ENCODE results near the gene ENPEP. TPM values are rescaled to one million over a fixed set of nuclear protein-coding genes. Genes with fewer than 3 reads are reported as not detected.
"Not testable (repeated sequence)": the region's sequence is repeated elsewhere in the genome, so short reads cannot be mapped to it uniquely, and the experiment has no call there.

The ENPEP gene, protein sequence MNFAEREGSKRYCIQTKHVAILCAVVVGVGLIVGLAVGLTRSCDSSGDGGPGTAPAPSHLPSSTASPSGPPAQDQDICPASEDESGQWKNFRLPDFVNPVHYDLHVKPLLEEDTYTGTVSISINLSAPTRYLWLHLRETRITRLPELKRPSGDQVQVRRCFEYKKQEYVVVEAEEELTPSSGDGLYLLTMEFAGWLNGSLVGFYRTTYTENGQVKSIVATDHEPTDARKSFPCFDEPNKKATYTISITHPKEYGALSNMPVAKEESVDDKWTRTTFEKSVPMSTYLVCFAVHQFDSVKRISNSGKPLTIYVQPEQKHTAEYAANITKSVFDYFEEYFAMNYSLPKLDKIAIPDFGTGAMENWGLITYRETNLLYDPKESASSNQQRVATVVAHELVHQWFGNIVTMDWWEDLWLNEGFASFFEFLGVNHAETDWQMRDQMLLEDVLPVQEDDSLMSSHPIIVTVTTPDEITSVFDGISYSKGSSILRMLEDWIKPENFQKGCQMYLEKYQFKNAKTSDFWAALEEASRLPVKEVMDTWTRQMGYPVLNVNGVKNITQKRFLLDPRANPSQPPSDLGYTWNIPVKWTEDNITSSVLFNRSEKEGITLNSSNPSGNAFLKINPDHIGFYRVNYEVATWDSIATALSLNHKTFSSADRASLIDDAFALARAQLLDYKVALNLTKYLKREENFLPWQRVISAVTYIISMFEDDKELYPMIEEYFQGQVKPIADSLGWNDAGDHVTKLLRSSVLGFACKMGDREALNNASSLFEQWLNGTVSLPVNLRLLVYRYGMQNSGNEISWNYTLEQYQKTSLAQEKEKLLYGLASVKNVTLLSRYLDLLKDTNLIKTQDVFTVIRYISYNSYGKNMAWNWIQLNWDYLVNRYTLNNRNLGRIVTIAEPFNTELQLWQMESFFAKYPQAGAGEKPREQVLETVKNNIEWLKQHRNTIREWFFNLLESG
- 1 to 10 TPM in 2 of 4 donors, under 1 TPM in 2; 0.30 to 1.6 (median 0.86) TPM for total RNA-seq

DNA sequence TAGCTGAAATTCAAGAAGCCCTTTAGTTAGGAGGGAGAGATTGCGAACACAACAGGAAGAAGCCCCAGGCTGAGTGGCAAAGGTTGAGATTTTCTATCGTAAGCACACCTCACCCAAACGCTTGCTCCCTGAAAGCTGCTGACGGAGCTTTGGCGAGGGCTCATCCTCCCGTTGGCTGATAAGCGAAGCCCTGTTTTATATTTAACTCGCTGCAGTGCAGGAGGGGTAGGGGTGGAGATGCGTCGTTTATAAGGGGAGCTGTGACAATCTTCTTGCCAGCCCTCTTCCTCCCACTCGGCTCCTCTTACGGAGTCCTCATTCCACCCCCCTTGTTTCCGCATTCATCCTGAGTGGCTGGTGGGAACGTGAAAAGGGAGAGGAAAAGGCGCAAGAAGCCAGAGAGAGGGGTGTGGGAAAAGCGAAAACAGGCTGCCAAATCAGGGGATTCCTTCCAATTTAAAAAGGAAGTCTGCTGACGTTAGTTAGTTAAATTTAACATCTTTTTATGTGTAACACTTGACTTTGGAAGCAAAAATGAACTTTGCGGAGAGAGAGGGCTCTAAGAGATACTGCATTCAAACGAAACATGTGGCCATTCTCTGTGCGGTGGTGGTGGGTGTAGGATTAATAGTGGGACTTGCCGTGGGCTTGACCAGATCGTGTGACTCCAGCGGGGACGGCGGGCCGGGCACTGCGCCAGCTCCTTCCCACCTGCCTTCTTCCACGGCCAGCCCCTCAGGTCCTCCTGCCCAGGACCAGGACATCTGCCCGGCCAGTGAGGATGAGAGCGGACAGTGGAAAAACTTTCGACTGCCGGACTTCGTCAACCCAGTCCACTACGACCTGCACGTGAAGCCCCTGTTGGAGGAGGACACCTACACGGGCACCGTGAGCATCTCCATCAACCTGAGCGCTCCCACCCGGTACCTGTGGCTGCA, at the start of gene ENPEP:
ENPEP (plus strand) TSS at position 275 of the 938 bp plus-strand sequence; CDS start at position 535, 260 bp downstream.
- intact Hi-C loops (cut with DNase I), result no loop called here
- Histone ChIP-seq H3K27ac (peak within 1 kb of the TSS; percentile 34 to 61 (median 44)), H3K9me3 (no peaks in the 10 kb centered on the region), H3K36me3 (no peaks in the 10 kb centered on the region), H3K27me3 (peaks cover 0 to 26% (median 0%) of the 10 kb centered on the region in 4 donors), H3K4me3 (peak within 1 kb of the TSS; percentile 16 to 57 (median 33)), H3K4me1 (peaks cover 0 to 8% (median 0%) of the 10 kb centered on the region in 3 donors)
- no peak for TF ChIP-seq POLR2A (IDR thresholded peaks at IDR 0.05)
- TF ChIP-seq, protein P1, sequence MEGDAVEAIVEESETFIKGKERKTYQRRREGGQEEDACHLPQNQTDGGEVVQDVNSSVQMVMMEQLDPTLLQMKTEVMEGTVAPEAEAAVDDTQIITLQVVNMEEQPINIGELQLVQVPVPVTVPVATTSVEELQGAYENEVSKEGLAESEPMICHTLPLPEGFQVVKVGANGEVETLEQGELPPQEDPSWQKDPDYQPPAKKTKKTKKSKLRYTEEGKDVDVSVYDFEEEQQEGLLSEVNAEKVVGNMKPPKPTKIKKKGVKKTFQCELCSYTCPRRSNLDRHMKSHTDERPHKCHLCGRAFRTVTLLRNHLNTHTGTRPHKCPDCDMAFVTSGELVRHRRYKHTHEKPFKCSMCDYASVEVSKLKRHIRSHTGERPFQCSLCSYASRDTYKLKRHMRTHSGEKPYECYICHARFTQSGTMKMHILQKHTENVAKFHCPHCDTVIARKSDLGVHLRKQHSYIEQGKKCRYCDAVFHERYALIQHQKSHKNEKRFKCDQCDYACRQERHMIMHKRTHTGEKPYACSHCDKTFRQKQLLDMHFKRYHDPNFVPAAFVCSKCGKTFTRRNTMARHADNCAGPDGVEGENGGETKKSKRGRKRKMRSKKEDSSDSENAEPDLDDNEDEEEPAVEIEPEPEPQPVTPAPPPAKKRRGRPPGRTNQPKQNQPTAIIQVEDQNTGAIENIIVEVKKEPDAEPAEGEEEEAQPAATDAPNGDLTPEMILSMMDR (IDR thresholded peaks at IDR 0.05), result no peak
- DNase-seq, result no peak
- 49 to 54% methylated on average over 32 to 38 of the region's 39 CpGs for whole genome bisulfite sequencing, 2 donors

DNA sequence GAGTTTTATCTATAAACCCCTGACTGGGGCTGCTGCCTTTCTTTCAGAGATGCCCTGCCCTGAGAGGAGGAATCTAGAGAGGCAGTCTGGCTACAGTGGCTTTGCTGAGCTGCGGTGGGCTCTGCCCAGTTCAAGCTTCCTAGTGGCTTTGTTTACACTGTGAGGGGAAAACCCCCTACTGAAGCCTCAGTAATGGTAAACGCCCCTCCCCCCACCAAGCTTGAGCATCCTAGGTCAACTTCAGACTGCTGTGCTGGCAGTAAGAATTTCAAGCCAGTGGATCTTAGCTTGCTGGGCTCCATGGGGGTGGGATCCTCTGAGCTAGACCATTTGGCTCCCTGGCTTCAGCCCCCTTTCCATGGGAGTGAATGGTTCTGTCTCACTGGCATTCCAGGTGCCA, 44.1 kb upstream of the ENPEP start:
- DNase-seq; H3K36me3 ChIP-seq; H3K4me1 ChIP-seq; intact Hi-C loops (cut with DNase I); H3K27me3 ChIP-seq; H3K27ac ChIP-seq; H3K4me3 ChIP-seq; H3K9me3 ChIP-seq: not testable (repeated sequence)
- WGBS, 2 donors, result 40% methylated on average over 1 of the region's 2 CpGs; no CpG with 5 or more reads in 1 of the 2 donors

DNA sequence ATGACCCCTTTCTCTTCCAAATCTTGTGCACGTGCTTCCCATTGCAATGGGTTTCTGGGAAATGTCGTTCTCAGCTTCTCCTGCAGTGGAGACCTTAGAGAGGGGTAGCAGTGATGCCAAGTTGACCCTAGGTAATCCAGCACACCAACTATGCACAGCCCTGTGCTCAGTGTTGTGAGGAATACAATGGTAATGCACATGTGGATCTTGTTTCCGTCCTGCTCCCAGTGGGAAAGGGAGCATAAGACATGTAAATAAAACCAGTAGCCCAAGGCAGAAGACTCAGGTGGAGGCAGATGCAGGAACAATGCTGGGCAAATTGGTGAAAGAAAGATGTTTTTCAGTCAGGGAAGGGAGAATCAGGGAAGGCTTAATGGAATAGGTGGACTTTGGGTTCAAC, 38.7 kb upstream of the ENPEP start:
- H3K27ac ChIP-seq; H3K27me3 ChIP-seq; H3K4me3 ChIP-seq; intact Hi-C loops (cut with DNase I); H3K4me1 ChIP-seq; DNase-seq; H3K36me3 ChIP-seq; H3K9me3 ChIP-seq: not testable (repeated sequence)
- 55 to 56% methylated on average over 2 to 3 of the region's 3 CpGs for WGBS, 2 donors

DNA sequence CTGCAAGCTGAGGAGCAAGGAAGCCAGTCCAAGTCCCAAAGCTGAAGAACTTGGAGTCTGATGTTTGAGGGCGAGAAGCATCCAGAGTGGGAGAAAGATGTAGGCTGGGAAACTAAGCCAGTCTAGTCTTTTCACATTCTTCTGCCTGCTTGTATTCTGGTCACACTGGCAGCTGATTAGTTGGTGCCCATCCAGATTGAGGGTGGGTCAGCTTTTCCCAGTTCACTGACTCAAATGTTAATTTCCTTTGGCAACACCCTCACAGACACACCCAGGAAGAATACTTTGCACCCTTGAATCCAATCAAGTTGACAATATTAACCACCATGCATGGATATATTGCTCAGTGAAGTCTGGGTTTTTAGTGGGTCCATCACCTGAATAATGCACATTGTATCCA, 36.7 kb upstream of the ENPEP start:
- H3K4me1 ChIP-seq; DNase-seq; H3K27me3 ChIP-seq; H3K4me3 ChIP-seq; H3K27ac ChIP-seq; intact Hi-C loops (cut with DNase I); H3K36me3 ChIP-seq; H3K9me3 ChIP-seq: not testable (repeated sequence)
- WGBS, 2 donors, result 91 to 94% methylated on average over 1 of the region's 1 CpG

DNA sequence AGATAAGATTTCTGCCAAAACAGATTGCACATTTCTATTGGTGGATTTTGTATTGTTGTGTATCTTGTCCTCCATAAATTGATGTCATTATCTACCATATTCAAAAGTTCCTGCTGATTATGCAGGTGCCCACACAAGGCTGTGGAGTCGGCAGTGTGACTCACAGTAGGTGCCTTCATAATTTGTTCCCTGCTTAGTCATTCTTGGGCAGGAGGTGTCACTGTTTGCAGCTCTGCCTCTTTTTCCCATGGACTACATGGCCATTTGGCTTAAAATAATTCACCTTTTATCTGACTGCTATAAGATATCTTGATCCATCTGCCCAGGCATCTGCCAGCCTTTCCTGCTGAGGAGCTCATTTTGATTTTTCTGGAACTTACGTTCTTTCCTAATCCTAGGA, 33.6 kb upstream of the ENPEP start:
- Histone ChIP-seq H3K4me3 (no peak overlapping the region), H3K36me3 (no peaks in the 10 kb centered on the region), H3K27me3 (peaks cover 0 to 6% (median 0%) of the 10 kb centered on the region in 4 donors), H3K4me1 (no peaks in the 10 kb centered on the region), H3K9me3 (no peaks in the 10 kb centered on the region), H3K27ac (no peak overlapping the region)
- WGBS, 2 donors, result 40 to 63% methylated on average over 2 of the region's 2 CpGs
- no peak for TF ChIP-seq POLR2A (IDR thresholded peaks at IDR 0.05)
- TF ChIP-seq, protein P1 (IDR thresholded peaks at IDR 0.05), result no peak
- no peak for DNase-seq
- intact Hi-C loops (cut with DNase I), result no loop called here

DNA sequence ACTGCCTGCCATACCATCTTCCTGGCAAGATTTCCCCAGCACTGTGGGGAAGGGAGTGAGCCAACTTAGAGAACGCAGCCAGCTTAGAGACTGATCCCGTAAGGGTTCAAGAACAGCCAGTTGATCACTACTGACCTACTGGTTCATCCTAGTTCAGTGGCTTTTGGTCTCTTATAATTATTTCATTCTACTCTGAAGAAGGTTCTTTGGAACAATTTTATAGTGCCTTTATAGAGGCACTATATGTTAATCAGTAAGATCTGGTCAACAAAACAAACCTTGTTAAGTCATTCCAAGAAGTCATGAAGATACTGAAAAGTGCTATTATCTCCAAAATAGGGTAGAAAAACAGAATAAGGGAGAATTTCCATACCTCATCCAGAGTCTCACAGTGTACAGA, 33.2 kb upstream of the ENPEP start:
- Histone ChIP-seq H3K9me3 (no peaks in the 10 kb centered on the region), H3K27ac (no peak overlapping the region), H3K27me3 (peaks cover 0 to 6% (median 0%) of the 10 kb centered on the region in 4 donors), H3K4me3 (no peak overlapping the region), H3K4me1 (no peaks in the 10 kb centered on the region), H3K36me3 (no peaks in the 10 kb centered on the region)
- intact Hi-C loops (cut with DNase I), result no loop called here
- 80 to 83% methylated on average over 1 to 2 of the region's 2 CpGs for WGBS, 2 donors
- DNase-seq, result no peak
- TF ChIP-seq, protein P1 (IDR thresholded peaks at IDR 0.05), result no peak
- no peak for TF ChIP-seq POLR2A (IDR thresholded peaks at IDR 0.05)

Measured in esophagus squamous epithelium (tissue), 5 donors.